HFFc6 (cell line): ENCODE results near the gene SEC63. TPM values are rescaled to one million over a fixed set of nuclear protein-coding genes. Genes with fewer than 3 reads are reported as not detected.
A peak's percentile ranks its signal among the peaks of the same experiment; 100 is the strongest.
"Not testable (repeated sequence)": the region's sequence is repeated elsewhere in the genome, so short reads cannot be mapped to it uniquely, and the experiment has no call there.

Experiments
- DNase-seq: peaks from one replicate; pipeline ENCODE4 v3.0.0-alpha.2; 2018
- H3K27ac Mint-ChIP-seq: 2 replicates; pipeline ENCODE4 v1.8.0; 2020; ENCODE audit warnings: mild to moderate bottlenecking, mixed read lengths
- H3K27me3 Mint-ChIP-seq: 2 replicates; pipeline ENCODE4 v1.8.0; 2021; ENCODE audit warnings: mild to moderate bottlenecking, moderate library complexity, mixed read lengths; ENCODE audit not compliant: insufficient read depth
- H3K36me3 Mint-ChIP-seq: 2 replicates; pipeline ENCODE4 v1.8.0; 2021; ENCODE audit warnings: low read depth, mixed read lengths
- H3K4me1 Mint-ChIP-seq: 2 replicates; pipeline ENCODE4 v1.8.0; 2020; ENCODE audit warnings: low read depth, mixed read lengths
- H3K4me3 Mint-ChIP-seq: 2 replicates; pipeline ENCODE4 v1.8.0; 2020; ENCODE audit warnings: mild to moderate bottlenecking, moderate library complexity, mixed read lengths
- H3K9me3 Mint-ChIP-seq: 2 replicates; pipeline ENCODE4 v1.8.0; 2020; ENCODE audit warnings: mild to moderate bottlenecking, mixed read lengths
- total RNA-seq, 6 experiments: library from RNA; stranded (reverse); fragmentation: NEBNext Ultra II Directional; extraction: Animal tissue kit (Norgen Biotek cat#: 25700); gene quantifications; 2 replicates in 1 of 6; 3 replicates in 5 of 6; pipeline ENCODE4 v1.2.3, GENCODE V29; 2021
- TF ChIP-seq, protein P1 (sequence below): fragments of 200-600 bp; sonication (generic); IDR thresholded peaks from 2 replicates; pipeline ENCODE4 v1.5.0; 2021; ENCODE audit warnings: antibody characterized with exemption, mild to moderate bottlenecking

Gene SEC63
- total RNA-seq, 6 experiments from 2014 or later = 99.2 to 114 (median 106) TPM

DNA sequence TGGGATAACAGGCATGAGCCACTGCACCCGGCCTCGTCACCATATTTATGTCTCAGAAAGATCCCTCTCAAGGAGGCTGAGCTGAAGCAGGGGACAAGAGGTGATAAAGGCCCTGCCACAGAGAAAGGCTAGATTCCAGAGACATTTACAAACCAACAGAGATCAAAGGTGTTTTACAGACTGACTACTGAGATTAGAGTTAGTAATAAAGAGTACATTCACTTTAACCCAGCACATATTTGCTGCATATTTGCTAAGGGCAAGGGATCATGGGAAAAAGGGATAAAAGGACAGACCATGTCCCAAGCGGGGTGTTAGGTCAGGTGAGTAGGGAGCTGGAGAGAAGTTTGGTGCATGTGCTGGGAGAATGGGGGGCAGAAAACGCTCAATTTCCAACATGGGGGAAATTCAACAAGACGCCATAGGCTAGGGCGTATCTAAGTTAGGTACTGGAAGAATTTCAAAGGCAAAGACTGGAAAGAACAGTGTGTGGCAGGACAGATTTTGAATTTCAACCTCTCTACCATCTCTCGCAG lies 43.8 kb upstream of the SEC63 start:
- H3K4me3 Mint-ChIP-seq = no peak overlapping the region; the same call in 1 of the 2 replicates
- H3K36me3 Mint-ChIP-seq = no peaks in the 10 kb centered on the region

DNA sequence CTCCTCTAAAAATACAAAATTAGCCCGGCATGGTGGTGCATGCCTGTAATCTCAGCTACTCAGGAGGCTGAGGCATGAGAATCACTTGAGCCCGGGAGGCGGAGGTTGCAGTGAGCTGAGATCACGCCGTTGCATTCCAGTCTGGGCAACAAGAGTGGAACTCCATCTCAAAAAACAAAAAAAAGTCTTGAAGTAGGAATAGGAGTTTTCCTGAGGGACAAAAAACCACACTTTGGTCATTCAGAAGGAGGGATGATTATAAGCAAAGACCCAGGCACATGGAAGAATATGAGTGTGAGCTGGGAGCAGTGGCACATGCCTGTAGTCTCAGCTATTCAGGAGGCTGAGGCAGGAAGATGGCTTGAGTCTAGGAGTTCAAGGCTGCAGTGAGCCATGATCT lies 42.3 kb upstream of the SEC63 start:
- H3K27me3 Mint-ChIP-seq = peaks cover 30% of the 10 kb centered on the region
- DNase-seq, H3K36me3 Mint-ChIP-seq, H3K9me3 Mint-ChIP-seq, H3K4me1 Mint-ChIP-seq, H3K27ac Mint-ChIP-seq, H3K4me3 Mint-ChIP-seq: not testable (repeated sequence)

More for the DNA sequence above, 43.8 kb upstream of the SEC63 start:
- H3K4me1 Mint-ChIP-seq = peaks cover 7% of the 10 kb centered on the region
- H3K27me3 Mint-ChIP-seq = peaks cover 30% of the 10 kb centered on the region
- no peaks in the 10 kb centered on the region for H3K9me3 Mint-ChIP-seq
- no peak overlapping the region for H3K27ac Mint-ChIP-seq
- TF ChIP-seq, protein P1, sequence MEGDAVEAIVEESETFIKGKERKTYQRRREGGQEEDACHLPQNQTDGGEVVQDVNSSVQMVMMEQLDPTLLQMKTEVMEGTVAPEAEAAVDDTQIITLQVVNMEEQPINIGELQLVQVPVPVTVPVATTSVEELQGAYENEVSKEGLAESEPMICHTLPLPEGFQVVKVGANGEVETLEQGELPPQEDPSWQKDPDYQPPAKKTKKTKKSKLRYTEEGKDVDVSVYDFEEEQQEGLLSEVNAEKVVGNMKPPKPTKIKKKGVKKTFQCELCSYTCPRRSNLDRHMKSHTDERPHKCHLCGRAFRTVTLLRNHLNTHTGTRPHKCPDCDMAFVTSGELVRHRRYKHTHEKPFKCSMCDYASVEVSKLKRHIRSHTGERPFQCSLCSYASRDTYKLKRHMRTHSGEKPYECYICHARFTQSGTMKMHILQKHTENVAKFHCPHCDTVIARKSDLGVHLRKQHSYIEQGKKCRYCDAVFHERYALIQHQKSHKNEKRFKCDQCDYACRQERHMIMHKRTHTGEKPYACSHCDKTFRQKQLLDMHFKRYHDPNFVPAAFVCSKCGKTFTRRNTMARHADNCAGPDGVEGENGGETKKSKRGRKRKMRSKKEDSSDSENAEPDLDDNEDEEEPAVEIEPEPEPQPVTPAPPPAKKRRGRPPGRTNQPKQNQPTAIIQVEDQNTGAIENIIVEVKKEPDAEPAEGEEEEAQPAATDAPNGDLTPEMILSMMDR = no peak
- DNase-seq = no peak

DNA sequence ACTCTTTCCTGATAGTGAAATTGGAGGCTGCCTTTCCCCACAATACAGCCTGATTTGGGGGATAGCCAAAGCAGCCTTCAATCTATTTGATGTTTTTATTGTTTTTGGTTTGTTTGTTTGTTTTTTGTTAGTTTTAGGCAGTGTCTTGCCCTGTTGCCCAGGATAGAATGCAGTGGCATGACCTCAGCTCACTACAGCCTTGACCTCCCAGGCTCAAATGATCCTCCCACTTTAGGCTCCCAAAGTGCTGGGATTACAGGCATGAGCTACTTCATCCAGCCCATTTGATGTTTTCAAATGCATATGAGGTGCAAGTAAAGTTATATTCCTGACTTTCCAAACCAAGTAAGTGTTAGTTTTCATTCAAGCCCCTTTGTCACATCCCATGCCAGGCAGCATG lies 41.3 kb upstream of the SEC63 start:
- H3K4me1 Mint-ChIP-seq = peaks cover 8% of the 10 kb centered on the region
- H3K4me3 Mint-ChIP-seq = no peak overlapping the region
- H3K9me3 Mint-ChIP-seq = no peaks in the 10 kb centered on the region
- peaks cover 23% of the 10 kb centered on the region for H3K27me3 Mint-ChIP-seq
- TF ChIP-seq, protein P1 = no peak
- DNase-seq = no peak
- no peaks in the 10 kb centered on the region for H3K36me3 Mint-ChIP-seq
- H3K27ac Mint-ChIP-seq = no peak overlapping the region

DNA sequence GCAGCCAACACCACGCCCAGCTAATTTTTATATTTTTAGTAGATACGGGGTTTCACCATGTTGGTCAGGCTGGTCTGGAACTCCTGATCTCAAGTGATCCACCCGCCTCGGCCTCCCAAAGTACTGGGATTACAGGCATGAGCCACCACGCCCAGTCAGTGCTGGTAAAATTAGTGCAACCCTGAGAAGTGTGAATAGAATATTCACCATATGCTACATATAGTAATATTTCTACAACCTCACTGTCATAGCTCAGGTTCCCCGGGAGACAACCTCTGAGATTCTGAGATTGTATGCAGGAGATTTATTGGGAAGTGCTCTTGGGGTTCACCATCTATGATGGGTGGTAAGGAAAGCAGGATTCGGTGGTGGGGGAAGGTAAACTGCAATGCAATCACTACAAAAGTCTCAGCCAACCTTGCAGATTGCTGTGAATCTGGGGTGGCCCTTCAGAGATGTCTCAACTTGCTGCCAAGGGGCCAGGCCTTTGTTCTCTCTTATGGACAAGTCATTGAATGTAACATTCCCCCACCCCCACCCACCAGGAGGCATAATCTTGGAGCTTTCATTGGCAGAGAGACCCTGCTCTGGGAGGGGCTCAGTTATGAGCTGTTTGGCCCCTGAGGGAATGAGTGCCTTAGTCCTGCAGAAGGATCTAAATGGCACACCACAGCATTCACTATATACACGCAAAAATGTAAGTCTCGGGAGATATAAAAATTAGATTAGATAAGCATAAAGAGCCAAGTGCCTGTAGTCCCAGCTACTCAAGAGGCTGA lies 34.0 kb upstream of the SEC63 start:
- no peaks in the 10 kb centered on the region for H3K36me3 Mint-ChIP-seq
- TF ChIP-seq, protein P1 = no peak
- H3K9me3 Mint-ChIP-seq = no peaks in the 10 kb centered on the region
- no peak for DNase-seq
- H3K27me3 Mint-ChIP-seq = peaks cover 6% of the 10 kb centered on the region
- peaks cover 22% of the 10 kb centered on the region for H3K4me1 Mint-ChIP-seq
- H3K4me3 Mint-ChIP-seq = peak overlapping the region; percentile 44; the same call in 1 of the 2 replicates
- H3K27ac Mint-ChIP-seq = no peak overlapping the region

DNA sequence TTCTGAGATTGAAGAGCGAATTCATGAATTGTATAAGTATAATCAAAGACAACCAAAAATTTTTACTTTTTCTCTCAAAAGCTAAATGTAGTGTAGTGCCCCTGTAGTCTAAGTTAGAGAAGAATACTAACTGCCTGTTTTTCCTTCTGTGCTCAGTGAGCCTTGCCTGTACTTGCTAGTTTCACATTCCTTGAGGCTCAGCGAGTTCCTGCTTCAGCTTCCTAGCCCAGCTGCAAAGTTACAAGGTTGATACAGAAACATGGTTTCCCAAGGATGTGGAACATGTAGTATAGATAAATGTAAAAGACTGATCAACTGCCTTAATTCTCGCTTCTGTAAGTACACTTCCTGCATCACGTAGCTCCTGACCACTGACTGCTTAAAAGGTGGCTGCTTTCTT lies 33.1 kb upstream of the SEC63 start:
- H3K27me3 Mint-ChIP-seq = peaks cover 6% of the 10 kb centered on the region
- no peak for DNase-seq
- no peak overlapping the region for H3K27ac Mint-ChIP-seq
- peak overlapping the region; percentile 56; the same call in 1 of the 2 replicates for H3K4me3 Mint-ChIP-seq
- TF ChIP-seq, protein P1 = no peak
- H3K4me1 Mint-ChIP-seq = peaks cover 19% of the 10 kb centered on the region
- H3K36me3 Mint-ChIP-seq = no peaks in the 10 kb centered on the region
- H3K9me3 Mint-ChIP-seq = no peaks in the 10 kb centered on the region

DNA sequence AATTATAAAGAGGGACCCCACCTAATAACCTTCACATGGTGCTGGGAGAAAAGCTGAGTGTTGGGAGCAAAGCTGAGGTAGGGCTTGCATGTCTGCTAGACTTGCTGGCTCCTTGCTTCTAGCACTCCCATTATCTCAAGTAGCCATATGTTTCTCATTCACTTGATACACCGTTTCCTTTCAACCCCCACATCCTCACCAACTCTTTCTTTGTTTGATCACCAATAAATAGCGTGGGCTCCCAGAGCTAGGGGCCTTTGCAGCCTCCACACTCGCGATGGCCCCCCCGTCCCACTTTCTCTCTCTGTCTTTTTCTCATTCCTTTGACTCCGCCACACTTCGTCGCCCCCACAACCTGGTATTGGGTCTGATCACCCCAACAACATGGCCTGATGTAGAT lies 32.6 kb upstream of the SEC63 start:
- Mint-ChIP-seq H3K4me3 (peak overlapping the region; percentile 56), H3K4me1 (peaks cover 19% of the 10 kb centered on the region)
- H3K36me3 Mint-ChIP-seq, H3K27ac Mint-ChIP-seq, H3K27me3 Mint-ChIP-seq, H3K9me3 Mint-ChIP-seq, DNase-seq: not testable (repeated sequence)
